Colonic mucosa (tissue), 4 donors: ENCODE data around the gene SIRT7. TPM values are rescaled to one million over a fixed set of nuclear protein-coding genes. Genes with fewer than 3 reads are reported as not detected.
A peak's percentile ranks its signal among the peaks of the same experiment; 100 is the strongest.

Source experiments
- DNase-seq: peaks from one replicate; pipeline ENCODE4 v3.0.0-alpha.2; 2020
- H3K27ac ChIP-seq: fragments of 200-600 bp; one replicate; pipeline ENCODE4 v1.8.0; 2021
- H3K27me3 ChIP-seq: fragments of 200-600 bp; one replicate; pipeline ENCODE4 v1.8.0; 2021
- H3K36me3 ChIP-seq: fragments of 200-600 bp; one replicate; pipeline ENCODE4 v1.8.0; 2021
- H3K4me1 ChIP-seq: fragments of 200-600 bp; one replicate; pipeline ENCODE4 v1.8.0; 2021; ENCODE audit warnings: mild to moderate bottlenecking
- H3K4me3 ChIP-seq: fragments of 200-600 bp; one replicate; pipeline ENCODE4 v1.8.0; 2021
- H3K9ac ChIP-seq, 2 donors: one replicate each; pipeline ENCODE4 v1.7.0; 2013; ENCODE audit warnings: control low read depth in 2 of 2, low read depth in 2 of 2, low read length in 2 of 2
- H3K9me3 ChIP-seq: fragments of 200-600 bp; one replicate; pipeline ENCODE4 v1.8.0; 2021
- CTCF ChIP-seq: fragments of 200-600 bp; IDR thresholded peaks from one replicate; pipeline ENCODE4 v1.8.0; 2022; ENCODE audit warnings: antibody characterized with exemption, mild to moderate bottlenecking
- intact Hi-C: fragments of 100-400 bp; cut with DNase I; formaldehyde crosslinking; loops from one replicate; pipeline ENCODE4 v1.14.1; 2022
- total RNA-seq, 2 donors: library from RNA; stranded (reverse); fragmentation: NEBNext Ultra II Directional in 1 of 2; extraction: Animal tissue kit (Norgen Biotek cat#: 25700) in 1 of 2; gene quantifications; one replicate each; pipeline ENCODE4 v1.2.1, GENCODE V29; 2021
- donor health status: healthy.
- donor health status: DM: no; HTN: no; CAD: no.
- donor health status: DM: no; HTN: no; CAD: no.

SIRT7 gene
- total RNA-seq, 2 donors from 2014 or later, result 43.3 to 81.9 TPM

GRCh38 chr17:81935709-81936084 is 17.7 kb upstream of the SIRT7 start:
- Histone ChIP-seq H3K4me3 (no peak overlapping the region), H3K27me3 (no peaks in the 10 kb centered on the region), H3K4me1 (peaks cover 4% of the 10 kb centered on the region), H3K9ac (no peak overlapping the region), H3K9me3 (no peaks in the 10 kb centered on the region), H3K27ac (no peak overlapping the region), H3K36me3 (no peaks in the 10 kb centered on the region)
- TF ChIP-seq CTCF, result no peak
- intact Hi-C loops, result no loop called here
- no peak for DNase-seq

DNA sequence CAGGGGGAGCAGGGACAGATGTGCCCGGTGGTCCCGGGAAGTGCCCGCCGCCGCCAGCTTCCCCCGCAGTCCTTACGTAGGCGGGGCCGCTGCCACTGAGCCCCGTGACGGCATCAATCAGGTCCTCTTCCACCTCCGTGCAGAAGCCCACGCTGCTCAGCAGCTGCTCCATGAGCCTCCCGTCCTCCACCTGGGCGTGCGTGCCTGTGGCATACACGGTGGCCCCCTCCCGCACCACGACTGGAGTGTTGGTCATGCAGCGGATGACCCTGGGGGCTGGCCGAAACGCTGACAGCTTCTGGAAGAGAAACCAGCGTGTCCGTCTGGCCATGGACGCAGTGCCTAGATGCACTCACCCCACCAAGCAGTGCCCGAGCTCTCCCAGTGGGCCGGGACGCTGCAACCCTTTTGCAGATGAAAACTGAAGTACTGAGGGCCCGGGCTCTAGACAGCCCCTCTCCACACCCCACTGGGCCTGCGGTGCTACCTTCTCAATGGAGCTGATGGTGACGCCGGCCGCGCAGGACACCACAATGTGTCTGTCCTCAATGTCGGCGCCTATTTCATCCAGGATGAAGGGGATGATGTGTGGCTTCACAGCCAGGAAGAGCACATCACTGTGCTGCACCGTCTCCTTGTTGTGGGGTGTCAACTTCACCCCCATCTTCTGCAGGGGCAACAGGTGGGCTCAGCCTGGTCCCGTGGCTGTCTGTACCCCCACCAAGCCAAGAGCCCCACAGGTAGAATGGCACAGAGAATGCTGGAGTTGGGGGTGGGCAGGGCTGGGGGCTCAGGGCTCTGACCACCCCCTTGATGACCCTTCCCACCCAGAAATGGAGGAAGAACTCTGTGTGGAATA is 17.1 kb upstream of the SIRT7 start:
- no peak overlapping the region for H3K4me3 ChIP-seq
- no peak overlapping the region for H3K27ac ChIP-seq
- H3K4me1 ChIP-seq, result peaks cover 4% of the 10 kb centered on the region
- H3K27me3 ChIP-seq, result no peaks in the 10 kb centered on the region
- intact Hi-C loops, result no loop called here
- no peak overlapping the region for H3K9ac ChIP-seq
- no peaks in the 10 kb centered on the region for H3K36me3 ChIP-seq
- no peak for TF ChIP-seq CTCF
- no peak for DNase-seq
- no peaks in the 10 kb centered on the region for H3K9me3 ChIP-seq

- no peak for DNase-seq
- Histone ChIP-seq H3K9me3 (no peaks in the 10 kb centered on the region), H3K4me1 (peaks cover 4% of the 10 kb centered on the region), H3K27ac (no peak overlapping the region), H3K36me3 (no peaks in the 10 kb centered on the region), H3K9ac (no peak overlapping the region), H3K27me3 (peaks cover under 1% of the 10 kb centered on the region), H3K4me3 (no peak overlapping the region)
- no peak for TF ChIP-seq CTCF
- intact Hi-C loops, result no loop called here
Observed at GRCh38 chr17:81934098-81934757, 16.3 kb upstream of the SIRT7 start.

- Histone ChIP-seq H3K27ac (no peak overlapping the region), H3K4me1 (peaks cover 7% of the 10 kb centered on the region), H3K4me3 (no peak overlapping the region), H3K9ac (no peak overlapping the region), H3K36me3 (no peaks in the 10 kb centered on the region), H3K9me3 (no peaks in the 10 kb centered on the region), H3K27me3 (peaks cover 9% of the 10 kb centered on the region)
- intact Hi-C loops, result no loop called here
- DNase-seq, result no peak
- TF ChIP-seq CTCF, result no peak
Observed at GRCh38 chr17:81933178-81933699, 15.3 kb upstream of the SIRT7 start.

GRCh38 chr17:81932333-81932983 is 14.5 kb upstream of the SIRT7 start:
- intact Hi-C loops, result no loop called here

More at GRCh38 chr17:81932333-81932983, 14.5 kb upstream of the SIRT7 start:
- H3K9me3 ChIP-seq, result no peaks in the 10 kb centered on the region
- DNase-seq, result peak; percentile 18
- no peaks in the 10 kb centered on the region for H3K36me3 ChIP-seq
- H3K4me1 ChIP-seq, result peaks cover 6% of the 10 kb centered on the region
- TF ChIP-seq CTCF, result no peak
- H3K27ac ChIP-seq, result no peak overlapping the region
- no peak overlapping the region for H3K9ac ChIP-seq
- H3K4me3 ChIP-seq, result no peak overlapping the region
- H3K27me3 ChIP-seq, result peaks cover 9% of the 10 kb centered on the region
